Endodermal cell (in vitro differentiated cells): ENCODE measurements around the gene TSSK6. TPM values are rescaled to one million over a fixed set of nuclear protein-coding genes. Genes with fewer than 3 reads are reported as not detected.

Experiments
- DNase-seq: peaks from one replicate; pipeline ENCODE4 v3.0.0-alpha.2; 2017
- H3K27ac ChIP-seq: 2 replicates; pipeline ENCODE4 v1.5.1; 2013; ENCODE audit warnings: mild to moderate bottlenecking, low read depth, low read length, moderate library complexity
- H3K27me3 ChIP-seq: 2 replicates; pipeline ENCODE4 v1.6.1; 2013; ENCODE audit warnings: mild to moderate bottlenecking, low read length, moderate library complexity; ENCODE audit not compliant: insufficient read depth, control insufficient read depth, poor library complexity, severe bottlenecking
- H3K36me3 ChIP-seq: 2 replicates; pipeline ENCODE4 v1.7.0; 2013; ENCODE audit warnings: mild to moderate bottlenecking, low read length, moderate library complexity; ENCODE audit not compliant: control insufficient read depth, insufficient read depth
- H3K4me1 ChIP-seq: one replicate; pipeline ENCODE4 v1.7.0; 2013; ENCODE audit warnings: low read length; ENCODE audit not compliant: control insufficient read depth, insufficient read depth
- H3K4me3 ChIP-seq: 2 replicates; pipeline ENCODE4 v1.5.1; 2013; ENCODE audit warnings: mild to moderate bottlenecking, low read length, moderate library complexity
- H3K9ac ChIP-seq: 2 replicates; pipeline ENCODE4 v1.6.1; 2013; ENCODE audit warnings: mild to moderate bottlenecking, low read length, moderate library complexity; ENCODE audit not compliant: poor library complexity, severe bottlenecking; ENCODE audit errors: extremely low read depth
- H3K9me3 ChIP-seq: 2 replicates; pipeline ENCODE4 v1.6.1; 2013; ENCODE audit warnings: mild to moderate bottlenecking, low read length, moderate library complexity; ENCODE audit not compliant: control insufficient read depth
- H3K27ac Mint-ChIP-seq: 2 replicates; pipeline ENCODE4 v1.8.0; 2020; ENCODE audit warnings: mixed read lengths
- H3K27me3 Mint-ChIP-seq: 2 replicates; pipeline ENCODE4 v1.8.0; 2021; ENCODE audit warnings: mild to moderate bottlenecking, mixed read lengths; ENCODE audit not compliant: insufficient read depth
- H3K36me3 Mint-ChIP-seq: 2 replicates; pipeline ENCODE4 v1.8.0; 2020; ENCODE audit warnings: low read depth, mixed read lengths
- H3K4me1 Mint-ChIP-seq: 2 replicates; pipeline ENCODE4 v1.8.0; 2020; ENCODE audit warnings: mixed read lengths
- H3K4me3 Mint-ChIP-seq: 2 replicates; pipeline ENCODE4 v1.8.0; 2020; ENCODE audit warnings: mild to moderate bottlenecking, moderate library complexity, mixed read lengths
- H3K9me3 Mint-ChIP-seq: 2 replicates; pipeline ENCODE4 v1.8.0; 2020; ENCODE audit warnings: mild to moderate bottlenecking, mixed read lengths
- WGBS, 2 experiments: methylation state at CpG; one replicate each; pipeline versions ENCODE4 v1.1.5 to v1.1.7; 2013; ENCODE audit warnings: missing lambda C conversion rate in 2 of 2, mixed read lengths in 1 of 2; ENCODE audit not compliant: insufficient coverage in 1 of 2, insufficient read length in 1 of 2; 5-methylcytosine and 5-hydroxymethylcytosine counted together
- total RNA-seq, 2 donors: library from RNA; stranded (reverse); fragmentation: NEBNext Ultra II Directional in 1 of 2; extraction: Animal tissue kit (Norgen Biotek cat#: 25700) in 1 of 2; gene quantifications; 2 replicates in 1 of 2; 3 replicates in 1 of 2; pipeline ENCODE4 v1.2.1, GENCODE V29; 2021
- TF ChIP-seq, protein P1 (sequence below): fragments of 200-600 bp; sonication (generic); conservative IDR thresholded peaks from 2 replicates; pipeline ENCODE4 v1.5.0; 2021; ENCODE audit warnings: antibody characterized with exemption, mild to moderate bottlenecking

TSSK6 gene
- total RNA-seq, 2 donors from 2014 or later = 2.9 to 5.0 TPM

DNA sequence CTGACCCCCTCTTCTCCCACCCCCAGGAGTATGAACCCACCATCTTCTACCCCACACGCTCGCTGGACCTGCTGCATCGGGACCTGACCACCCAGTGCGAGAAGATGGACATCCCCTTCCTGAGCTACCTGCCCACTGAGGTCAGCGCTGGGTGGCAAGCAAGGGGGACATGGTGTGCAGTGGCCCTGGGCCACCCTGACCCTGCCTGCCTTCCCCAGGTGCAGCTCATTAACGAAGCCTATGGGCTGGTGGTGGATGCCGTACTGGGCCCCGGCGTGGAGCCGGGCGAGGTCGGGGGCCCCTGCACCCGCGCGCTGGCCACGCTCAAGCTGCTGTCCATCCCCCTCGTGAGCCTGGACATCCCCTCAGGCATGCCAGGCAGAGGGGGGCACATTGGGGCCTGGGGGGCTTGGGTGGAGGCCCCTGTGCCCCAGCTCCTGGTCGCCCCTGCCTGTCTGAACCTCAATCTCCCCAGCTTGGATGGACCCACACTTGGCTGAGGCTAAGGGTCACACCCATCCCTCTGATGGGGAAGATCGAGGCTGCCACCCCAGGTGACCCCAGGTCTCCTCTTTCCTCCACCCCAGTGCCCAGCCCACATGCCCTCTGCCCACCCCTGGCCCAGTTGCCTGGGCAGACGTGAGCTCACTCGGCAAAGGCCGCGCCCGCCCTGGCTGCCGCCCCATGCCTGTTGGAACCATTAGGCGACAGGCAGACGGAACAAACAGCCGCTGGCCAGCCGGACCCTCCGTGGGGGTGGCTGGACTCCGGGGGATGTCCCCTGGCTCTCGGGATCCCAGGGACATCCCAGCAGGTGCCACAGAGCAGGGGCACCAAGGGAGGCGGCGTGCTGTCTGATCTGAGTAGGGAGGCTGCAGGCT lies 20.2 kb upstream of the TSSK6 start:
- peaks cover 2% of the 10 kb centered on the region for H3K4me1 Mint-ChIP-seq
- Histone ChIP-seq H3K9me3 (no peaks in the 10 kb centered on the region), H3K4me3 (no peak overlapping the region), H3K27ac (no peak overlapping the region), H3K36me3 (peaks cover 8% of the 10 kb centered on the region), H3K9ac (no peak overlapping the region), H3K4me1 (no peaks in the 10 kb centered on the region), H3K27me3 (no peaks in the 10 kb centered on the region)
- peaks cover 7% of the 10 kb centered on the region for H3K36me3 Mint-ChIP-seq
- 93 to 96% methylated on average over 5 to 34 of the region's 34 CpGs for WGBS, 2 experiments
- H3K9me3 Mint-ChIP-seq = no peaks in the 10 kb centered on the region
- H3K4me3 Mint-ChIP-seq = no peak overlapping the region
- H3K27ac Mint-ChIP-seq = no peak overlapping the region
- DNase-seq = no peak
- H3K27me3 Mint-ChIP-seq = peaks cover 49% of the 10 kb centered on the region
- TF ChIP-seq, protein P1, sequence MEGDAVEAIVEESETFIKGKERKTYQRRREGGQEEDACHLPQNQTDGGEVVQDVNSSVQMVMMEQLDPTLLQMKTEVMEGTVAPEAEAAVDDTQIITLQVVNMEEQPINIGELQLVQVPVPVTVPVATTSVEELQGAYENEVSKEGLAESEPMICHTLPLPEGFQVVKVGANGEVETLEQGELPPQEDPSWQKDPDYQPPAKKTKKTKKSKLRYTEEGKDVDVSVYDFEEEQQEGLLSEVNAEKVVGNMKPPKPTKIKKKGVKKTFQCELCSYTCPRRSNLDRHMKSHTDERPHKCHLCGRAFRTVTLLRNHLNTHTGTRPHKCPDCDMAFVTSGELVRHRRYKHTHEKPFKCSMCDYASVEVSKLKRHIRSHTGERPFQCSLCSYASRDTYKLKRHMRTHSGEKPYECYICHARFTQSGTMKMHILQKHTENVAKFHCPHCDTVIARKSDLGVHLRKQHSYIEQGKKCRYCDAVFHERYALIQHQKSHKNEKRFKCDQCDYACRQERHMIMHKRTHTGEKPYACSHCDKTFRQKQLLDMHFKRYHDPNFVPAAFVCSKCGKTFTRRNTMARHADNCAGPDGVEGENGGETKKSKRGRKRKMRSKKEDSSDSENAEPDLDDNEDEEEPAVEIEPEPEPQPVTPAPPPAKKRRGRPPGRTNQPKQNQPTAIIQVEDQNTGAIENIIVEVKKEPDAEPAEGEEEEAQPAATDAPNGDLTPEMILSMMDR = no peak

DNA sequence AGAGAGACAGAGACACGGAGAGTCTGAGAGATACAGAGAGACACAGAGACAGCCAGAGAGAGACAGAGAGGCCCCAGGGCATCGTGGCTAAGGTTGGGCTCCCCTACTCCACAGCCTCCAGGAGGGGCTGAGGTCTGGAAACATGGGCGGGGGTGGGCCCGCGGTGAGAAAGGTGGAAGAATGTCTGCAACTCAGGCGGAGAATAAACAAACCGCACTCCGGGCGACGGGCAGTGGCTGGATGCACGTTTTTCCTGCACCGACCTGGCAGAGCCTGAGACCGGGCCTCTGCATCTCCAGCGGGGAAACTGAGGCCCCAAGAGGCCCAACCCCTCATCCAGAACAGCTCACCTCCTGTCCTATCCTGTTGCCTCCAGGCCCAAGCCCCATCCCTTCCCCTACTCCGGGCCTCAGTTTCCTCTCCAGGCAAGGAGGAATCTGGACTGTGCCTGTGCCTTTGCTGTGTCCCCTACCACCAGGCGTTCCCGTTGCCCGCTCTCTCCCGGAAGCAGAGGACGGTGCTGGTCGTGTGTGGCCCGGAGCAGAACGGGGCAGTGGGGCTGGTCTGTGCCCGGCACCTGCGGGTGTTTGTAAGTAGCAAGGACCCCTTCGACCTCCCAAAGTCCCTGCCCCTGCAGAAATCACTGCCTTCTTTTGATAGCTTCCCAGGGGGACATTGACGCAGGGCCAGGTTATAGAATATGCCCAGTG lies 19.4 kb upstream of the TSSK6 start:
- peaks cover 9% of the 10 kb centered on the region for H3K36me3 Mint-ChIP-seq
- peaks cover 2% of the 10 kb centered on the region for H3K4me1 Mint-ChIP-seq
- no peaks in the 10 kb centered on the region for H3K4me1 ChIP-seq
- no peak overlapping the region for H3K27ac ChIP-seq
- no peak overlapping the region for H3K4me3 Mint-ChIP-seq
- H3K9me3 ChIP-seq = no peaks in the 10 kb centered on the region
- no peak for DNase-seq
- peaks cover 10% of the 10 kb centered on the region for H3K36me3 ChIP-seq
- no peak overlapping the region for H3K27ac Mint-ChIP-seq
- H3K9ac ChIP-seq = no peak overlapping the region
- H3K27me3 ChIP-seq = no peaks in the 10 kb centered on the region
- TF ChIP-seq, protein P1 = no peak
- H3K4me3 ChIP-seq = no peak overlapping the region
- peaks cover 44% of the 10 kb centered on the region for H3K27me3 Mint-ChIP-seq
- WGBS, 2 experiments = 91 to 92% methylated on average over 18 to 27 of the region's 27 CpGs
- no peaks in the 10 kb centered on the region for H3K9me3 Mint-ChIP-seq

DNA sequence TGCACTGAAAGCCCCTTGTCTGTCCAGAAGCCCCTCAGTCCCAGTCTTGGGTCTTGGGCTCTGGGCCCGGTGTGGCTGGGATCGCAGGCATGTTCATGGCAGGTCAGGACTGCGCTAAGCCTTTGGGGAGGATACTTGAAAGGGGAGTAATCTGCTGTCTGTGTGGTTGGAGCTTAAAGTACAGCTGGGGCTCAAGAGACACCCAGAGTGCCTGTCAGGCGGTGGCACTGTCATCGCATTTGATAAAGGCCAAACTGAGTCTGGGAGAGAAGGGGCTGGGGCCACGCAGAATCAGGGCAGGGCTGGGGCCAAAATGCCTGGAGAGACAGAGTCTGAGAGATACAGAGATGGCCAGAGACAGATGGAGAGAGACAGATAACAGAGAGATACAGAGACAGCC lies 18.5 kb upstream of the TSSK6 start:
- Histone ChIP-seq H3K9ac (no peak overlapping the region), H3K36me3 (peaks cover 16% of the 10 kb centered on the region), H3K27ac (no peak overlapping the region), H3K27me3 (no peaks in the 10 kb centered on the region), H3K4me1 (no peaks in the 10 kb centered on the region), H3K9me3 (no peaks in the 10 kb centered on the region), H3K4me3 (no peak overlapping the region)
- Mint-ChIP-seq H3K36me3 (peaks cover 12% of the 10 kb centered on the region), H3K27me3 (peaks cover 35% of the 10 kb centered on the region), H3K27ac (no peak overlapping the region), H3K9me3 (no peaks in the 10 kb centered on the region), H3K4me3 (no peak overlapping the region), H3K4me1 (peaks cover 2% of the 10 kb centered on the region)
- DNase-seq = no peak
- WGBS, 2 experiments = 92 to 94% methylated on average over 5 to 6 of the region's 6 CpGs
- TF ChIP-seq, protein P1 = no peak
